Skeletal muscle cell (primary cell): ENCODE measurements around the gene EPHB2.
"Not testable (repeated sequence)": the region's sequence is repeated elsewhere in the genome, so short reads cannot be mapped to it uniquely, and the experiment has no call there.

Experiments used
- DNase-seq: peaks from one replicate; pipeline ENCODE4 v3.0.0-alpha.2; 2010; ENCODE audit warnings: low read depth
- H3K4me3 ChIP-seq: 2 replicates; pipeline ENCODE4 v1.5.1; 2011; ENCODE audit warnings: low read depth, mild to moderate bottlenecking, control low read depth, low read length, moderate library complexity

EPHB2 gene

GRCh38 chr1:22915816-22916470 is 205.3 kb downstream of the EPHB2 start:
- DNase-seq = no peak
- H3K4me3 ChIP-seq = no peak overlapping the region

- DNase-seq = no peak
- no peak overlapping the region for H3K4me3 ChIP-seq
These were observed 205.8 kb downstream of the EPHB2 start for GRCh38 chr1:22916471-22916820.

DNA sequence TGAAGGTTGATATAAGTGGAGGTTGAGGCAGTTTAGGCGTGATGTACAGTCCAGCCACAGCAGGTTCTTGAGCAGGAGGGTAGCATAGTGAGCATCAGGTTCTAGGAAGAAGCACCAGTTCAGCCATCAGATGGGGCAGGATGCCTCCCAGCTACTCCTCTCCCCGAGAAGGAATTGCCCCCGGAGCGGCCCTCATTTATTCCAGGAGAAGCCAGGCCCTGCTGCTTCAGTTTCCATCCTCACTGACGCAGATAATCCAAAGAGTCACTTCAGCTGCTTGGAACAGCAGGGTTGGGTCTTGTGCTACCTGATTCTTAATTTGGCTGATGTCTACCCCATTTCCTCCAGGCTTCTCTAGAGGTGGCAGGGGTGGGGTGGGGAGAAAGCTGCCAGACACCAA is 207.3 kb downstream of the EPHB2 start:
- no peak overlapping the region for H3K4me3 ChIP-seq
- no peak for DNase-seq

DNA sequence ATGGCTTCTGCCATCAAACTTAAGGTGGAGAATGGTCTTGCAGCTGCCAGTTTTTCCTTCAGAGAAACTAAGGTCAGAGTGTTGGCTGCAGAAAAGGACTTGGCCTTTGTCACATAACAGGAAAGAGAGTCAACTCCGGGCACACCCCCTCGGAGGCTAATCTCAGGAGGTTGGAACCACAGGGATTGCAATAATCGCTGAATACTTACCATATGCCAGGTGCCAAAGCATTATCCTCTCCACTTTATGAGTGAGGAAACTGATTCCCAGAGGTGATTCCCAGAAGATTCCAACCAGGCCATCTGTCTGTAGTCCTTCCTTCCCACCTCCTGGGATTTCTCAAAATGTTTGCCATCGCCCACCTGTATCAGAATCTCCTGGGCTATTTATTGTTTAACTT is 208.0 kb downstream of the EPHB2 start:
- no peak for DNase-seq
- H3K4me3 ChIP-seq = no peak overlapping the region

GRCh38 chr1:22919341-22920025 is 208.8 kb downstream of the EPHB2 start:
- DNase-seq = no peak
- H3K4me3 ChIP-seq = no peak overlapping the region

- no peak overlapping the region for H3K4me3 ChIP-seq
- DNase-seq = no peak
These were observed 209.5 kb downstream of the EPHB2 start for GRCh38 chr1:22920026-22920733.

- H3K4me3 ChIP-seq = no peak overlapping the region
- no peak for DNase-seq
These were observed 210.3 kb downstream of the EPHB2 start for GRCh38 chr1:22920734-22921451.

DNA sequence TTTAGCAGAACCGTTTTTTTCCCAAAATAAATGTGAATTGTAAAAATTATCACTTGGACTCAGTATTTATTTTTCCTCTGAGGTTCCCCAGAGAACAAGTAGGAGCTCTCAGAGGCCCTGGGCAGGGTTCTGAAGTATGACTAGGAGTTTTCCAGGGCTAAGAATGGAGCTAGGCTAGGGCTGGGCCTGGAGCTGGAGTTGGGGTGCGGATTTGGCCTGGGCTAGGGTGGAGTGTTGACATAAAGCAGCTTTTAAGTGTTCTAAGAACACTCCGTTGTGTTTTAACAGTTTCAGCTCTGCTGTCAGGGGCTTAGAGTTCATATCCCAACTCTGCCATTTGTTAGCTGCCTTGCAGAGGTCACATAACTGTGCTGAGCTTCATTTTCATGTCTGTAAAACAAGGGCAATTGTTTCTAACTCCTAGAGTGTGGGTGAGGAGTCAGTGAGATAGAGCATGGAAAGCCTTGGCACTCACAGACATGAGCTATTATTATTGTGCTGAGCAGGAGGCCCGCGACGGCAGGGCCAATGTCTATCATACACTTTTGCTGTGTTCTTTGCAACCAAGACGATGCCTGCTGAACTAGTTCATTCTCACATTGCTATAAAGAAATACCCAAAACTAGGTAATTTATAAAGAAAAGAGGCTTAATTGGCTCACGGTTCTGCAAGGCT is 210.9 kb downstream of the EPHB2 start:
- H3K4me3 ChIP-seq = no peak overlapping the region

GRCh38 chr1:22922640-22923039 is 212.0 kb downstream of the EPHB2 start:
- no peak overlapping the region for H3K4me3 ChIP-seq
- no peak for DNase-seq

More for the DNA sequence above, 210.9 kb downstream of the EPHB2 start:
- DNase-seq = no peak

DNA sequence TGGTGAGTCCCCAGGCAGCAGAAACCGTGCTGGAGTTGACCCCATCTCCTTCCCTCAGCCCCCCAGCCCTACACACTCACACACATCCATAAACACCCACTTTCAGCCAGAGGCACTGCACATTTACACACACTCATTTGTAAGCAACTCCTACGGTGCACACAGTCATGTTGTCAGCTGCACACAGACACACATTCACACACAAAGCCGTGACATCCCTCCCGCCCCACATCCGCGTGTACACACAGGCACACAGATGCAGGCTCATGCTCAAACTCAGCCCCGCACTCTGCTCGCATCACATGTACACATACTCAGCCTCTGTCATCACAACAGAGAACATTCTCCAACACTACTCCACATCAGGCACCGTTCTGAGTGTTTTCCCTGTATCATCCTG is 214.5 kb downstream of the EPHB2 start:
- no peak overlapping the region for H3K4me3 ChIP-seq
- DNase-seq = no peak

DNA sequence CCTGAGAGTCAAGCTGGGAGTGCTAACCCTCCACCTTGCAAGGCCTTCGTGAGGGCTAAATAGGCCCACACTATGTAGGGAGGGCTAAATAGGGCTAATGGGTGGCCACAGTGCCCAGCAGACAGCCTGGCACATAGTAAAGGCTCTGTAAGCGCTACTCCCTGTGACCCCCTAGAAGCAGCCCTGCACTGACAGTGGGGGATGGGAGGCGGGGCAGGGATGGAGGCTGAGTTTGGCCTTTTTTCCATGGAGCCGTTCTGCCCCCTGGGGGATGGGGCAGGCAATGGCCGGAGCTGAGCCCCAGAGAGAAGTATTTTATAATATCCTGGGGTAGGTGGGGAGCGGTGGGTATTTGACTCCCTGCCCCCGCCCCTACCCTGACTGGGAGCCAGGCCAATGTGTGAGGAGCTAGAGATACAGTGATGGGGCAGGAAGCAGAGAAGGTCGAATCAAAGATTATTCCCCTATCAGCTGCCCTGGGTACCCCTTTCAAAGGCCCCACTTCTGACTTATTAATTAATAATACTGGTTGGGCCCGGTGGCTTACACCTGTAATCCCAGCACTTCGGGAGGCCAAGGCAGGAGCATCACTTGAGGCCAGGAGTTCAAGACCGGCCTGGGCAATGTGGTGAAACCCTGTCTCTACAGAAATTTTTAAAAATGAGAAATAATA is 219.7 kb downstream of the EPHB2 start:
- no peak overlapping the region for H3K4me3 ChIP-seq
- DNase-seq = no peak

DNA sequence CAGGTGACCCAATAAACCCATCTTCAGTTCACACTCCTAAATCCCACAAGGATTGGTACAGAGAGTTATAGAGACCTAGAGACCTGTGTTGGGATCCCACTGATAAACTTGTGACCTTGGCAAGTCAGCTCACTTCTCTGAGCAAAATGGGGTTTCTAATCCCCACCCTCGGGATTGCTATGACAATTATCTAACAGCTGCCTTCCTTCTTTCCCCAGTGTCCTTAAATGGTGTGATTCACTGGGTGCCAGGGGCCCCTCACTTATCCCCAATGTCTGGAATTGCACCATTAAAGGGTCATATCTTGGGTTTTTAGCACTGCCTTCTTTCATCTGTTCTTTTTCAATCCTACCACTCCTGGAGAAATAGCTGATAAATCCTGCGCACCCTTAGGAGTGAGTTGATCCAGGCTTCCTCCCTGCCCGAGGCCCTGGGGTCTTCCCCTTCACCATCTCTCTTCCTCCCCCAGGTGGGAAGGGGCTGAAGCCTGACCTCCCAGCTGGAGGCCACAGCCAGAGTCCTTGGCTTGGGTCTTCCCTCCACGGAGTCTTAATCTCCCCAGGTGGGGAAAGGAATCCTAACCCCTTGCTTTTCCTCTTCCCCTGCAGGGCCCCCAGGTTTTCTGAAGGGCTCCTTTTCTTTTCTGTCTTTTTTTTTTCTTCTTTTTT is 222.3 kb downstream of the EPHB2 start:
- H3K4me3 ChIP-seq = no peak overlapping the region
- no peak for DNase-seq

GRCh38 chr1:22935433-22935832 is 224.8 kb downstream of the EPHB2 start:
- DNase-seq = no peak
- no peak overlapping the region for H3K4me3 ChIP-seq

- H3K4me3 ChIP-seq = no peak overlapping the region
- DNase-seq = no peak
These were observed 226.0 kb downstream of the EPHB2 start for GRCh38 chr1:22936681-22937080.

DNA sequence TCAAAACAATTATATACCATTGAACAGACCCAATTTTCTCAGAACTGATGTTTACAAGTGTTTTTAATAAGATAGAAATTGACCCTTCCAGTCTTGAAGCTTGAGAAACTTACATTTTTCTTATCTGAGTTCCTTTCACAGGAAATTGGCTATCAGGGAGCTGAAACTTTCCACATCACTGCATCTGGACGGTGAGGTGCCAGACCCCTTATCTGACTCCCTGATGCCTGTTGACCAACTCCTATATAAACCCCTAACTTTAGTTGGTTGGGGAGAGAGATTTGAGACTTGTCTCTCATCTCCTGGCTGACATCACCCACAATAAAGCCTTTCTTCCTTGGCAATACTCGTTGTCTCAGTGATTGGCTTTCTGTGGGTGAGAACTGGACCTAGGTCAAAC is 230.6 kb downstream of the EPHB2 start:
- DNase-seq = no peak
- no peak overlapping the region for H3K4me3 ChIP-seq

DNA sequence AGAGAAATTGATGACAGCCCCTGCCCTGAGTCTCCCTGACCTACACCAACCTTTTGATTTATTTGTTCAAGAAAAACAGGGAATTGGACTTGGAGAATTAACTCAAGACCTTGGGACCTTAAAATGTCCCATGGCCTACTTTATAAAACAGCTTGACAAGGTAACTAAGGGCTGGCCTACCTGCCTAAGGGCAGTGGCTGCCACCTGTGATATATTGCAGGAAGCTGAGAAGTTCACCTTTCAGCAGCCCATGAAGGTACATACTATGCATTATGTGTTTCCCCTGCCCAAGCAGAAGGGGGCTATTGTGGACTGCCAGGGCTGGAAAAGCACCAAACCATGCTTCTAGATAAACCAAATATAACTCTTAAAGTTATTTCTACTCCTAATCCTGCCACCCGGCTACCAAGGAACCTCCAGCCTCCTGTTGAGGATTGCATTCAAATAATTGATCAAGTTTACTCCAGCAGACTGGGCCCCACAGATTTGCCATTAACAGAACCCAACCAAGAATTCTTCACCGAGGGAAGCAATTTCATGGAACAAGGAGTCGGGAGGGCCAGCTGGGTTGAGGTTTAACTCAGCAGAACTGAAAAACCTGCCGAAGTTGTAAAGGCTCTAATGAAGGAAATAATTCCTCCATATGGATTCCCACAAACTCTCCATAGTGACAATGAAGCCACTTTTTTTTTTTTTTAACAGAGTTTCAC is 233.9 kb downstream of the EPHB2 start:
- no peak for DNase-seq
- no peak overlapping the region for H3K4me3 ChIP-seq

GRCh38 chr1:22945171-22945570 is 234.5 kb downstream of the EPHB2 start:
- not testable (repeated sequence) for H3K4me3 ChIP-seq, DNase-seq

- no peak for DNase-seq
These were observed 239.2 kb downstream of the EPHB2 start for GRCh38 chr1:22949822-22950331.

More at GRCh38 chr1:22949822-22950331, 239.2 kb downstream of the EPHB2 start:
- no peak overlapping the region for H3K4me3 ChIP-seq
